Activated CD4-positive, CD25-positive, alpha-beta regulatory T cell treated with anti-CD3 and anti-CD28 coated beads, Interleukin-2, amount 50 U/mL, for 24 hours (primary cell): Measurements from ENCODE around the gene SMIM23.
"Not testable (repeated sequence)": the region's sequence is repeated elsewhere in the genome, so short reads cannot be mapped to it uniquely, and the experiment has no call there.

Experiments used
- ATAC-seq, 2 donors: fragments of 150-1000 bp; cut with Tn5 transposase; one replicate each; pipeline ENCODE4 v1.10.0; 2021; ENCODE audit warnings: mild to moderate bottlenecking in 1 of 2, moderate library complexity in 1 of 2

SMIM23 gene

DNA sequence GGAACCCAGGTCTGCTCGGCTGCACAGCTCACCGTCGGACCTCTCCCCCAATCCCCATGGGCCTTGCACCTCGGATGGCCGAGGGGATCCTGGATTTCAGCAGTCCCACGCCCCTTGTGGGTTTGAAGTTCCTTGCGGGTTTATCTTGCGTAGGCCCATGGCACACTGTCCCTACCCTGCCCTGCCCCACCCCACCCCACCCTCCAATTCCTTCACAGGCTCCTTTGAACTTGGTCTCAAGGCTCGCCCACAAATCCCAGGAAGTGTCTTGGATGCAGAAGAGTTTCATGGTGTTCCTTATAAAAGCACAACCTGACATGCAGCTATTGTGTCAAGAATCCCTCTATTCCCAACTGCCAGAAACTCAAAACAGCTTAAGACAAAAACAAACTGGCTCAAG is 11.2 kb upstream of the SMIM23 start:
- no peak for ATAC-seq

DNA sequence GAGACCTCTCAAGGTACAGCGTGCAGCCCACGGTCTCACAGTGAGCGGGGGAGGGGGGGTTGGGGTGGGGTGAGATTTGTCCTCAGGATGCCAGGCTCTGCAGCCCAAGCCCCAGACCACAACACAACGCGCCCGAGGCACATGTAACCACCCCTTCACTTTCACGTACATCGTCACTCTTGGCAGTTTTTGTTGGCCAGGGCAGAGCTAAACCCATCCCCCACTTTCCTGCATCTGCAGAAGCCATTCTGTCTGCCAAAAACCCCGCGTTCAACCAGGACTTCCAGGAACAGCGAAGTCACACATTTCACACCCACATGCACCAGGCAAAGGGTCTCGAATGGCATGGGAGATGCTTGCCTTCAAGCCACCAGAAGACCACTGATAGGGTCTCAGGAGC is 9.4 kb upstream of the SMIM23 start:
- ATAC-seq: no peak

- no peak for ATAC-seq
Observed at GRCh38 chr5:171776770-171777759, 8.6 kb upstream of the SMIM23 start.

DNA sequence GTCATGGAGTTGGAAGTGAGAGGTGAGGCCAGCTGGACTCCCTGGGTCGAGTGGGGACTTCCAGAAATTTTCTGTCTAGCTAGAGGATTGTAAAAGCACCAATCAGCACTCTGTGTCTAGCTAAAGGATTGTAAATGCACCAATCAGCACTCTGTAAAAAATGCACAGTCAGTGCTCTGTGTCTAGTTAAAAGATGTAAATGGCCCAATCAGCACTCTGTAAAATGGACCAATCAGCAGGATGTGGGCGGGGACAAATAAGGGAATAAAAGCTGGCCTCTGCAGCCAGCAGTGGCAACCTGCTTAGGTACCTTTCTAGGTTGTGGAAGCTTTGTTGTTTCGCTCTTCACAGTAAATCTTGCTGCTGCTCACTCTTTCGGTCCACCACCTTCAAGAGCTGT is 3.9 kb upstream of the SMIM23 start:
- not testable (repeated sequence) for ATAC-seq

- no peak for ATAC-seq
Observed at GRCh38 chr5:171782332-171782966, 3.2 kb upstream of the SMIM23 start.

GRCh38 chr5:171783051-171783450 is 2.6 kb upstream of the SMIM23 start:
- ATAC-seq: no peak

- no peak for ATAC-seq
Observed at GRCh38 chr5:171789353-171789752, 3.7 kb downstream of the SMIM23 start.

GRCh38 chr5:171790408-171790807 is 4.8 kb downstream of the SMIM23 start:
- ATAC-seq: no peak

DNA sequence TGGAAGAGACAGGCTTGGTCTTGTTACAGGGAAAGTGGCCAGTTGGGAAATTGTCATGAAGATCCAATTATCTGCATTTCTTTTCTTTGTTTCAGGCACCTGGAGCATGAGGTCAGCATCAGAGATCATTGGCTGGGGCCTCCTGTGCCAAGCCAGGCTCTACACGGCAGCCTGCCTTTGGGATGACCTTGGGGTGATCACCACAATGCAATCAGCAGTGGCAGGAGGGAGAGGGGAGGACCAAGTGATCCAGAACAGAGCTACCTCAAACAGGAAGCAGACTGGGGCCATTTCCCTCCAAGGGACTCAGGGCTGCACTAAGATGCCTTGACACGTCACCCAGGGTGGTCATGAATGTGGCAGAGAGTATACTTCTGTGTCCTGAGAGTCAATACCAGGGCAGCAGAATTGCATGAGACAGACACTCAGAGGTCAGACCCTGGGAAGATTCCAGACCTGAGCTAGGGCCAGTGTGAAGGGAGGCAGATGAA is 8.9 kb downstream of the SMIM23 start:
- ATAC-seq: no peak

DNA sequence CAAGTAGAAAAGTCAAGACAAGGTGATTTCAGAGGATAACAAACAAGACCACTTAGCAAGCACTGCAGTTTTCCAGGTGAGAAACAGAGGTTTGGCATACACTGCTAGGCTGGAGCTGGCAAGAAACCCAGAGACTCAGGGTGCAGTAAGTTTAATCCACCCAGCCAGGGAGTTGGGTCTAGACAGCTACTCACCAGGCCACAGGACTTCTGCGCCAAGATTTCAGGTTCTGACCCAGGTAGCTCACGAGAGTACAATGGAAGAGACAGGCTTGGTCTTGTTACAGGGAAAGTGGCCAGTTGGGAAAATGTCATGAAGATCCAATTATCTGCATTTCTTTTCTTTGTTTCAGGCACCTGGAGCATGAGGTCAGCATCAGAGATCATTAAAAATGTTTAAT is 9.8 kb downstream of the SMIM23 start:
- no peak for ATAC-seq

DNA sequence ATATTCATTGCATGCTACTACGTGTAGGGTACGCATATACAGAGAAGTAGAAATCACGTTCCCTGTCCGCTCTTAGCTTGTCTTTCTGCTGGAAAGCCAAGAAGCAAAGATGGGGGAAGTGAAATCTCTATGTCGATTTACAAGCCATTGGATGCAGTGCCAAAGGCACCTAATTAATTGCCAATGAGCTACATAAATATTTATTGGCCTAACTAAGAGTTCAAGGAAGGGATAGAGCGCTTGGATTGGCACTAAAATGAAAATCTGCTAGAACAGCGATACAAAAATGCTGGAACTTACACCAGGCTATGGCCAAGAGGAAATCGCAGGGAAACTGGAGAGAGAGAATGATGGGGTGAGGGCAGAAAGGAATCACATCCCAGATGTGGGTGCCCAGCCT is 10.8 kb downstream of the SMIM23 start:
- no peak for ATAC-seq

DNA sequence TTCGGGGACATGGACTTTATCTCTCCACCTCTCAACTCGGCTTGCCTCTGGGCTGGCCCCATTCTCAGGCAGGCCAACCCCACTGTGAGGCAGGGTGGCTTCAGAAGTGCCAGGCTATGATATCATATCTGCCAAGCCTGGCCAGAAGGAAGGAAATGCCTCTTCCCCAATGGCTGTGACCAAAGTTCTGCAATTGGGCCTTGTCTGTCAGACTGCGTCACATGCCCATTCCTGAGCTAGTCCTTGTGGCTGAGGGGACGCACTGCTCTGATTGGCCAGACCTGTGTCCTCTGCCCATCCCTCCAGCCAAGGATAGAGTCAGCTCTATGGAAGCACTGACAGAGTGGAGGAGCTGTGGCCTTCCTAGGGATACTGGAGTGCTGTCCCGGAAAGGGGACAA is 11.9 kb downstream of the SMIM23 start:
- ATAC-seq: no peak

DNA sequence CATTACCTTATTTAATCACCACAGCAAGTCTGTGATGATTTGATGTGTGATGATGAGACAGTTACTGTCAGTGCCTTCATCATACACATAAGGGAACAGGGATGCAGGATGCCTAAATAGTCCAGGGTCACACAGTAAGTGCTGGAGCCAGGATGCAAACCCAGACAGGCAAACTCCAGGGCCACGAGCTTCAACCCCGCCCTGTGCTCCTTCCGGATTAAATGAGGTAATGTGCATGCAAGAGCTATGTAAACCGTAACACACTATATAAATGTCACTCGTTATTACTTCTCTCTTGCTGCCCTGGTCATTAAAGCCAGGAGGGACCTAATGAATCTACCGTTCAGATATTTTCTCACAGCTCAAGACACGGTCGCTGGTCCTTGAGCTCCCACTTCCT is 12.8 kb downstream of the SMIM23 start:
- no peak for ATAC-seq

DNA sequence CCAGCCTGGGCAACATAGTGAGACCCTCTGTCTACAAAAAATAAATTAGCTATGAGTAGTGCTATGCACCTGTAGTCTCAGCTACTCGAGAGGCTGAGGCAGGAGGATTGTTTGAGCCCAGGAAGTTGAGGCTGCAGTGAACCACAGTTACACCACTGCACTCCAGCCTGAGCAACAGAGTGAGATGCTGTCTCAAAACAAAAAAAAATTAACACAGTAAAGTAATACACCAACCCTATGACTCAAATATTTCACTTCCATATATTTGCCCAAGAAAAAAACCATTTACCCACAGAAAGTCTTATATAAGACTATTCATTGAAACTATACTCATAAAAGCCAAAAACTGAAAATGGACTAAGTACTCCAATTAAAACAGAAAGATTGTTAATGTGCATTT is 16.2 kb downstream of the SMIM23 start:
- no peak for ATAC-seq

- ATAC-seq: no peak
Observed at GRCh38 chr5:171805746-171806145, 20.1 kb downstream of the SMIM23 start.

DNA sequence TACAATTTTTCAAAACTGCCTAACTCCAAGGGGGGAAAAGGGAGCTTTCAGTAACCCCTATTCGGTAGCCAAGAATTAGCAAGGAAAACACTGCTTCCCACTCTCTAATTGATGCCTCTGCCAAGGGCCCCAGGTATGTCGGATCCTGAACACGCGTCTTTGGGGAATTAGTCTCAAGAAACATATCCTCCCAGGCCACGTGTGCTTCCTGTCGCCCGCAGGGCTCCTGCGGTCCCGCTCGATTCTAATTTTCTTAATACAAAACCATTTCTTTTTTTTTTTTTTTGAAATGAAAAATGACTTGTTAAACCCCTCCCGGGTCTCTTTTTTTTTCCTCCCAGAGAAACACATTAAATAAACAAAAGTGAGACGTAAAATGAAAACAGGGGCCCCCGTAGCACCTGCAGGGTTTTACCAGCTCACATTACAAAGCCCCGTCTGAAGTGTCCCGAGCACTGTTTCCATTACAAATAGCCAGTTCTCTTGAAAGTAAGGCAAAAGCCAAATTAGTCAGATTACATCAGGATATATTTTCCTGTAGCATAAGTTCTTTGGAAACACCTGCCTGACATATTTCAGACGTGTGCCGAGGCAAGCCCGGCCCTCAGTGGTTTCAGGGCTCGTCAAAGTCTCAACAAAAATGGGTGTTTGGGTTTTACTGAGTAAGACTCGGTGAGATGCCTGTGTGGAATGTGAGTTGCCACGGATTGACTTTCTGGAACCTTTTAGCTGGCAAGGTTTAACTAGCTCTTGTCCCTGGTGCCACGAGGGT is 21.5 kb downstream of the SMIM23 start:
- no peak for ATAC-seq

DNA sequence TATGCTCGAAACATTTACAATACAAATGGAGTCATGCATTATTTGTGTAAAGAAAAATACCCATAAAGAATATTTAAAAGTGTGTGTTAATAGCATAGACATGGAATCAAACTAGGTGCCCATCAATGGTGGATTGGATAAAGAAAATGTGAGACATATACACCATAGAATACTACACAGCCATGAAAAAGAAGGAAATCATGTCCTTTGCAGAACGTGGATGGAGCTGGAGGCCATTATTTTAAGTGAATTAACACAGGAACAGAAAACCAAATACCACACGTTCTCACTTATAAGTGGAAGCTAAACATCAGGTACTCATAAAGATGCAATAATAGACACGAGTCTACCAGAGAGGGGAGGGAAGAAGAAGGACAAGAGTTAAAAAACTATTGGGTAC is 22.8 kb downstream of the SMIM23 start:
- no peak for ATAC-seq

- ATAC-seq: no peak
Observed at GRCh38 chr5:171808951-171809350, 23.3 kb downstream of the SMIM23 start.

GRCh38 chr5:171810227-171810626 is 24.6 kb downstream of the SMIM23 start:
- no peak for ATAC-seq

- ATAC-seq: no peak
Observed at GRCh38 chr5:171813270-171813669, 27.7 kb downstream of the SMIM23 start.

- no peak for ATAC-seq
Observed at GRCh38 chr5:171813813-171814490, 28.3 kb downstream of the SMIM23 start.

GRCh38 chr5:171816666-171817065 is 31.0 kb downstream of the SMIM23 start:
- ATAC-seq: no peak

GRCh38 chr5:171820561-171820960 is 34.9 kb downstream of the SMIM23 start:
- ATAC-seq: no peak
